HepG2 (cell line): Measurements from ENCODE around the gene TNKS1BP1. TPM values are rescaled to one million over a fixed set of nuclear protein-coding genes. Genes with fewer than 3 reads are reported as not detected.

Source experiments
- ATAC-seq: fragments of 200-7000 bp; cut with Tn5 transposase; 3 replicates; pipeline ENCODE4 v1.9.1; 2020; ENCODE audit warnings: mild to moderate bottlenecking, moderate library complexity
- BruUV-seq: library from RNA; stranded (reverse); fragments of 400-500 nt; replicated peaks from 2 replicates; lab custom pipeline; 2021; lab: Mats Ljungman, UMichigan
- CTCF ChIA-PET: fragments of 300-600 bp; formaldehyde crosslinking; extraction: SDS; loops from one replicate; lab custom pipeline; 2021; ENCODE audit warnings: low total read pairs, inconsistent platforms, low intra/inter-chr PET ratio; lab: Yijun Ruan, JAX
- POLR2A ChIA-PET: fragments of 350-600 bp; sonication (Branson Sonifier 250); formaldehyde crosslinking; loops from one replicate; lab custom pipeline; 2020; ENCODE audit warnings: antibody characterized with exemption, inconsistent platforms; lab: Yijun Ruan, JAX
- DNase-seq: peaks from one replicate; pipeline ENCODE4 v3.0.0-alpha.2; 2015; ENCODE audit warnings: low spot score
- FAIRE-seq: peaks from 3 replicates; lab custom pipeline; 2011; peaks lifted over from hg19 to GRCh38; lab: Jason Lieb, UNC
- H2AFZ ChIP-seq: one replicate; pipeline ENCODE4 v1.6.1; 2011; ENCODE audit warnings: low read length, inconsistent platforms
- H3K27ac ChIP-seq: fragments of 300-600 bp; 3 replicates; pipeline ENCODE4 v1.8.0; 2011; ENCODE audit warnings: mixed run types, mild to moderate bottlenecking, mixed read lengths, low read length, inconsistent platforms; ENCODE audit not compliant: insufficient read depth; ENCODE audit errors: extremely low read length
- H3K27me3 ChIP-seq, 2 experiments: fragments of 200-600 bp in 1 of 2; 2 replicates in 1 of 2; 3 replicates in 1 of 2; pipeline versions ENCODE4 v1.6.0 to v1.8.0; 2011; ENCODE audit warnings: low read length in 2 of 2, mild to moderate bottlenecking in 2 of 2, moderate library complexity in 2 of 2, inconsistent platforms in 1 of 2; ENCODE audit not compliant: insufficient read depth in 2 of 2, control insufficient read depth in 1 of 2
- H3K36me3 ChIP-seq, 2 experiments: fragments of 200-600 bp in 1 of 2; replicated peaks in 1 of 2; 2 replicates in 1 of 2; 3 replicates in 1 of 2; pipeline versions ENCODE4 v1.5.1 to v1.8.0; 2011; ENCODE audit warnings: low read length in 2 of 2, inconsistent platforms in 1 of 2; ENCODE audit not compliant: insufficient read depth in 2 of 2, control insufficient read depth in 1 of 2
- H3K4me1 ChIP-seq: 2 replicates; pipeline ENCODE4 v1.5.1; 2012; ENCODE audit warnings: low read length, inconsistent platforms; ENCODE audit not compliant: insufficient read depth
- H3K4me2 ChIP-seq: 2 replicates; pipeline ENCODE4 v1.6.0; 2011; ENCODE audit warnings: low read depth, low read length, inconsistent platforms
- H3K4me3 ChIP-seq, 3 experiments: fragments of 200-600 bp in 1 of 3; sonication (generic), shearing (Covaris generic) in 1 of 3; replicated peaks in 1 of 3; 2 replicates each; pipeline ENCODE4 v1.5.1; 2011 to 2016; ENCODE audit warnings: low read length in 3 of 3, inconsistent platforms in 2 of 3, low read depth in 2 of 3, mild to moderate bottlenecking in 2 of 3, control low read depth in 1 of 3, mixed read lengths in 1 of 3; ENCODE audit not compliant: insufficient read depth in 1 of 3
- H3K79me2 ChIP-seq: one replicate; pipeline ENCODE4 v1.6.1; 2011; ENCODE audit warnings: low read length, inconsistent platforms; ENCODE audit not compliant: insufficient read depth
- H3K9ac ChIP-seq: 2 replicates; pipeline ENCODE4 v1.6.0; 2011; ENCODE audit warnings: mild to moderate bottlenecking, low read depth, low read length, inconsistent platforms; ENCODE audit not compliant: insufficient read depth
- H3K9me3 ChIP-seq: 2 replicates; pipeline ENCODE4 v1.5.1; 2012; ENCODE audit warnings: mild to moderate bottlenecking, low read length
- H4K20me1 ChIP-seq: 2 replicates; pipeline ENCODE4 v1.6.0; 2011; ENCODE audit warnings: inconsistent platforms, mild to moderate bottlenecking, low read length, moderate library complexity; ENCODE audit not compliant: insufficient read depth
- GTF2F1 ChIP-seq: fragments of 150-350 bp; IDR thresholded peaks from 2 replicates; pipeline ENCODE4 v1.6.1; 2014; ENCODE audit warnings: low read length
- MLLT10 ChIP-seq: sonication (generic); formaldehyde crosslinking; IDR thresholded peaks from 2 replicates; pipeline ENCODE4 v1.4.0; 2020; ENCODE audit warnings: missing genetic modification reagents
- SMAD1 ChIP-seq: sonication (generic); formaldehyde crosslinking; IDR thresholded peaks from 2 replicates; pipeline ENCODE4 v1.4.0; 2020; ENCODE audit warnings: missing genetic modification reagents, low read depth, mild to moderate bottlenecking, borderline replicate concordance
- ZKSCAN1 ChIP-seq: fragments of 150-350 bp; IDR thresholded peaks from 2 replicates; pipeline ENCODE4 v1.6.1; 2014; ENCODE audit warnings: low read length
- WGBS: methylation state at CpG from one replicate; pipeline ENCODE4 v1.1.6; 2017; ENCODE audit warnings: low lambda C conversion rate; 5-methylcytosine and 5-hydroxymethylcytosine counted together
- in situ Hi-C: cut with HindIII; loops from 2 replicates; pipeline ENCODE4 v1.10.0; 2017; ENCODE audit warnings: low pct_unique_long_range_greater_than_20kb; ENCODE audit not compliant: extremely low pct_ligation_motif_present
- intact Hi-C: fragments of 100-400 bp; cut with micrococcal nuclease; formaldehyde crosslinking; loops from one replicate; pipeline ENCODE4 v1.10.0; 2022; ENCODE audit not compliant: unreplicated experiment
- polyA plus RNA-seq, 8 experiments: library from polyadenylated mRNA; depleted of rRNA in 3 of 8; stranded (reverse) in 7 of 8; unstranded in 1 of 8; fragments of >200 nt; fragmentation: Illumina TruSeq in 4 of 8; extraction: Trizol in 4 of 8; gene quantifications; 2 replicates each; pipeline versions ENCODE4 v1.2.1 to v1.2.3, GENCODE V29; 2011 to 2016; ENCODE audit warnings: low read depth in 4 of 8, missing spikeins in 1 of 8, mixed read lengths in 1 of 8; ENCODE audit not compliant: insufficient read depth in 1 of 8
- total RNA-seq, 5 experiments: library from RNA; depleted of rRNA; stranded (reverse); fragments of >200 nt; fragmentation: Illumina TruSeq; extraction: Trizol; gene quantifications; 2 replicates each; pipeline ENCODE4 v1.2.3, GENCODE V29; 2016; ENCODE audit warnings: low read depth in 1 of 5
- TF ChIP-seq, protein P1 (sequence below): sonication (generic); formaldehyde crosslinking; IDR thresholded peaks from 2 replicates; pipeline ENCODE4 v1.5.1; 2020; ENCODE audit warnings: mild to moderate bottlenecking, missing genetic modification reagents, borderline replicate concordance

The TNKS1BP1 gene
- total and polyA plus RNA-seq, 2 of the 13 experiments (the other 11 are each of a cell fraction or from before 2014, with no cell fraction given): 13.7 to 15.0 TPM

DNA sequence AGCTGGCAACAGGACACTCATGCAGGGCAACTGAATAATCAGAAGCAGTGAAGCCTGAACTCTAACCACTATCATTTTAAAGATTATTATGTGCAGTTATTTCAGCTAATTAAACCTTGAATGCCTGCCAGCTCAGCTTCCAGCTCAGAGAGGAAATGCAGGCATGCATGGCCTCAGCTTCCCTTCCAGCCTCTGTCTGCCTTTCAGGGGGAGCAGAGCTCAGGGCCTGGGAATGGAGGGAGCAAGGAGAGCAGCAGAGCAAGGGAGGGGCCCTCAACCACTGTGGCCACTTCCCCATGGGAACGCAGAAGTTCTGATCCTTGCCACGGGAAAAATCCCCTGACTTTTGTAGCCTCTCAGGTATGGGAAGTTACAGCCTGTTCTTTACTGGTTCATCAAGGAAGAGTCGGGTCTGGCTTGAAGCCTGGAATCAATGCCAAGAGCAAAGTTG, 55.2 kb downstream of the TNKS1BP1 start:
- H3K79me2 ChIP-seq: no peaks in the 10 kb centered on the region
- in situ Hi-C loops: no loop called here
- TF ChIP-seq, protein P1, sequence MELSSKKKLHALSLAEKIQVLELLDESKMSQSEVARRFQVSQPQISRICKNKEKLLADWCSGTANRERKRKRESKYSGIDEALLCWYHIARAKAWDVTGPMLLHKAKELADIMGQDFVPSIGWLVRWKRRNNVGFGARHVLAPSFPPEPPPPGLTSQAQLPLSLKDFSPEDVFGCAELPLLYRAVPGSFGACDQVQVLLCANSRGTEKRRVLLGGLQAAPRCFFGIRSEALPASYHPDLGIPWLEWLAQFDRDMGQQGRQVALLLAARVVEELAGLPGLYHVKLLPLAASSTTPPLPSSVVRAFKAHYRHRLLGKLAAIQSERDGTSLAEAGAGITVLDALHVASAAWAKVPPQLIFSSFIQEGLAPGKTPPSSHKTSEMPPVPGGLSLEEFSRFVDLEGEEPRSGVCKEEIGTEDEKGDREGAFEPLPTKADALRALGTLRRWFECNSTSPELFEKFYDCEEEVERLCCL (CRISPR knock-in tag): no peak
- no peak for TF ChIP-seq SMAD1 (CRISPR knock-in tag)
- no peak for TF ChIP-seq GTF2F1

DNA sequence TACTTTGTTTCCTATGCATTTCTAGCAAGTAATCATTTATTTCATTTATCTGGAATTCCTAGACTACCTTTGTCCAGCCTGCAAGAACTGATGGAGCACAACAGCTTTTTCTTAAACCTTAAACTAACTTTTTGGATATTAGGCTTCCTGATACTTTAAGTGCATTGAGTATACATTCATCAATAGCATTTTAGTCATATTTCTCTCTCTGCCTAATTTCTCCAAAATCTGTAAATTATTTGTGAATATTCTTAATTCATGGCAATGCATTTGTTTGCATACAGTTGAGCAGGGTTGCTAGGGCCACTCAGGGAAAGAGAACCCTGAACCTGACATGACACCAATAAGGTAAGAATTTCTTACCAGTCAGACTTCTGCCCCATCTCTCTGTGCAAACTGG, 58.6 kb downstream of the TNKS1BP1 start:
- H3K9me3 ChIP-seq: no peaks in the 10 kb centered on the region; the same call in 1 of the 2 replicates
- no peak overlapping the region for H3K4me3 ChIP-seq
- H2AFZ ChIP-seq: no peak overlapping the region
- intact Hi-C loops: no loop called here
- H4K20me1 ChIP-seq: no peaks in the 10 kb centered on the region
- no peaks in the 10 kb centered on the region for H3K79me2 ChIP-seq
- H3K4me1 ChIP-seq: no peaks in the 10 kb centered on the region
- no peaks in the 10 kb centered on the region for H3K36me3 ChIP-seq
- FAIRE-seq (no peak), DNase-seq (no peak), ATAC-seq (no peak)
- H3K27me3 ChIP-seq: peaks cover 0 to 2% of the 10 kb centered on the region in 2 experiments; a peak in 2 of 5 replicates
- H3K9ac ChIP-seq: no peak overlapping the region
- TF ChIP-seq ZKSCAN1: no peak
- no peak for TF ChIP-seq MLLT10 (CRISPR knock-in tag)
- POLR2A ChIA-PET: no interaction called here
- no TSS peak for BruUV-seq
- CTCF ChIA-PET: no interaction called here
- no peak overlapping the region for H3K4me2 ChIP-seq
- H3K27ac ChIP-seq: no peak overlapping the region
- in situ Hi-C loops: no loop called here

More for the DNA sequence above, 55.2 kb downstream of the TNKS1BP1 start:
- no peak overlapping the region for H2AFZ ChIP-seq
- H4K20me1 ChIP-seq: no peaks in the 10 kb centered on the region
- intact Hi-C loops: no loop called here
- no peak overlapping the region for H3K9ac ChIP-seq
- ATAC-seq: no peak
- peaks cover 7% of the 10 kb centered on the region for H3K9me3 ChIP-seq
- H3K36me3 ChIP-seq: no peaks in the 10 kb centered on the region
- 7% methylated on average over 3 of the region's 3 CpGs for WGBS
- FAIRE-seq: no peak
- ChIA-PET CTCF (no interaction called here), POLR2A (interaction anchor here (0.6 kb wide), 1 partner anchor 41 kb away, joined by 3 read pairs; no protein-coding TSS in a partner anchor)
- H3K27ac ChIP-seq: no peak overlapping the region
- no peaks in the 10 kb centered on the region for H3K27me3 ChIP-seq
- no peak overlapping the region for H3K4me2 ChIP-seq
- H3K4me1 ChIP-seq: no peaks in the 10 kb centered on the region
- no TSS peak for BruUV-seq
- H3K4me3 ChIP-seq: no peak overlapping the region
- DNase-seq: no peak
